ENCODE measurements around the gene SNX5. TPM values are rescaled to one million over a fixed set of nuclear protein-coding genes. Genes with fewer than 3 reads are reported as not detected.

Gene SNX5
- total and polyA plus RNA-seq, 7 donors: 59.8 to 113 (median 81.3) TPM

DNA sequence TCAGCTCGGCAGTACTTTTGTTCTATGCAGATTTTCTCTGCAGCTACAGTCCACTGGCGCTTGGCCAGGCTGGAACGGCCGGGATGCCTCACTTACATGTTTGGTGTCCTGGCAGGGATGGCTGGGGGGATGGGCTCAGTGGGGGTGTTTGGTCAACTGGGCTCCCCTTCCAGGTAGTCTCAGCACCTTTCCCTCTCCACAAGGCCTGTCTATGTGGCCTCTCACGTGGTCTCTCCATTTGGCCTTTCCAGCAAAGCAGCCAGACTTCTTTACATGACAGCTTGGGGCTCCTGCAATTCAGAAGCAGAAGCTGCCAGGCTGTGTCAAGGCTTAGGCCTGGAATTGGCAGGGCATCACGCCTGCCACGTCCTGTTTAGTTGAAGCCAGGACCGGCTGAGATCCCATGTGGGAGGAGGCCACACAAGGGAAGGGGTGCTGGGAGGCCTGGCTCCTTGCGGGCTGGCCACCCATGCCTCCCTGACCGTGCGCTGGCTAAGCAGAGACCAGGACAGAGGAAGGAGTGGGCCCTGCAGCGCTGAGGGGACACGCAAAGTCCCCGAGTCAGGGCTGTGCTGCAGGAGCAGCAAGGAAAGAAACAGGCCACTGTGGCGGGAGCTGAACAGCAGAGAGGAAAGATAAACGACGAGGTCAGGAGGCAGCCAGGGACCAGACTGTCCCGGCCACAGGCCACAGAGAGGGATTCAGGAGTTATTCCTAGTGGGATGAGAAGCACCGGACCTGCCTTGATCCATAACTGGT, 39.1 kb upstream of the SNX5 start:
- ATAC-seq (no peak), DNase-seq (peak in 1 of 2 donors; percentile 32)
- Histone ChIP-seq H3K4me1 (peaks cover 10% of the 10 kb centered on the region), H3K27me3 (ENCODE audit: insufficient read depth in 3 of 3, low read length in 2 of 3) (no peaks in the 10 kb centered on the region), H3K9me3 (no peaks in the 10 kb centered on the region), H3K36me3 (ENCODE audit: insufficient read depth in 1 of 2, low read depth in 1 of 2) (no peaks in the 10 kb centered on the region), H3K27ac (no peak overlapping the region), H3K4me3 (no peak overlapping the region)
- 52 to 58% (median 53%) methylated on average over 19 of the region's 19 CpGs for WGBS, 3 donors
- TF ChIP-seq, protein P1, sequence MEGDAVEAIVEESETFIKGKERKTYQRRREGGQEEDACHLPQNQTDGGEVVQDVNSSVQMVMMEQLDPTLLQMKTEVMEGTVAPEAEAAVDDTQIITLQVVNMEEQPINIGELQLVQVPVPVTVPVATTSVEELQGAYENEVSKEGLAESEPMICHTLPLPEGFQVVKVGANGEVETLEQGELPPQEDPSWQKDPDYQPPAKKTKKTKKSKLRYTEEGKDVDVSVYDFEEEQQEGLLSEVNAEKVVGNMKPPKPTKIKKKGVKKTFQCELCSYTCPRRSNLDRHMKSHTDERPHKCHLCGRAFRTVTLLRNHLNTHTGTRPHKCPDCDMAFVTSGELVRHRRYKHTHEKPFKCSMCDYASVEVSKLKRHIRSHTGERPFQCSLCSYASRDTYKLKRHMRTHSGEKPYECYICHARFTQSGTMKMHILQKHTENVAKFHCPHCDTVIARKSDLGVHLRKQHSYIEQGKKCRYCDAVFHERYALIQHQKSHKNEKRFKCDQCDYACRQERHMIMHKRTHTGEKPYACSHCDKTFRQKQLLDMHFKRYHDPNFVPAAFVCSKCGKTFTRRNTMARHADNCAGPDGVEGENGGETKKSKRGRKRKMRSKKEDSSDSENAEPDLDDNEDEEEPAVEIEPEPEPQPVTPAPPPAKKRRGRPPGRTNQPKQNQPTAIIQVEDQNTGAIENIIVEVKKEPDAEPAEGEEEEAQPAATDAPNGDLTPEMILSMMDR (IDR thresholded peaks at IDR 0.05): no peak
- intact Hi-C loops (cut with DNase I): no loop called here

DNA sequence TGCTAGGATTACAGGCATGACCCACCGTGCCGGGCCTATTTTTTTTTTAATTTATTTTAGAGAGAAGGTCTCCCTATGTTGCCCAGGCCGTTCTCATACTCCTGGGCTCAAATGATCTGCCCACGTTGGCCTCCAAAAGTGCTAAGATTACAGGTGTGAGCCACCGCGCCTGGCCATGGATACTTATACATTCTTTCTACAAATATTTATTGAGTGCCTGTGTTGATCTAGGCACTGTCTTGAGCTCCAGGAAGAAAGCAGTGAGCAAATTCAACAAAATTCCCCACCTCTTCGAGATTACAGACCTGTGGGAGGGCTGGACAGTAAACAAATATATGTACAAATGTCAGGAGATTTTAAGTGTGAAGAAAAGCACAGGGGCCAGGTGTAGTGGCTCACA, 38.1 kb upstream of the SNX5 start:
- Histone ChIP-seq H3K27ac (no peak overlapping the region), H3K36me3 (ENCODE audit: insufficient read depth in 1 of 2, low read depth in 1 of 2) (no peaks in the 10 kb centered on the region), H3K4me1 (peaks cover 12% of the 10 kb centered on the region), H3K27me3 (ENCODE audit: insufficient read depth in 3 of 3, low read length in 2 of 3) (no peaks in the 10 kb centered on the region), H3K4me3 (no peak overlapping the region), H3K9me3 (no peaks in the 10 kb centered on the region)
- intact Hi-C loops (cut with DNase I): no loop called here
- TF ChIP-seq, protein P1 (IDR thresholded peaks at IDR 0.05): no peak
- ATAC-seq: no peak
- no peak for DNase-seq
- 93 to 98% (median 93%) methylated on average over 7 of the region's 7 CpGs for WGBS, 3 donors

DNA sequence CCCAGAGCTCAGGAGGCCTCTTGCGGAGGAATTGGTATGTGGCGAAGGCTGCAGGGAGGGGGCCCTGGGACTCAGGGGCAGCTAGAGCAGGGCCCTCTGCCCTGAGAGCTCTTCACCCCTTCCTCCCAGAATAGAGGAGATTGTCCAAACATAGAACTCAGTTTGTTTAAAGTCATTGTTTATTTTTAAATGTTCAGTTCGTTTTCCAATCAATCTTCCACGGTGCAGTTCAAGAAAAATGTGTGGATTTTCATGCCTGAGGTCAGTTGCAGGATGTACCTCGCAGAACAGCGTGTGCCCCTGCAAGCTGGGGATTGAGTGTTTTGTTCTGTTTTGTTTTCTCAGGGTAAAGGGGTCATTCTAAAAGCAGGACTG, 37.4 kb upstream of the SNX5 start:
- H3K4me3 ChIP-seq: no peak overlapping the region
- ATAC-seq (no peak), DNase-seq (no peak)
- intact Hi-C loops (cut with DNase I): no loop called here
- H3K4me1 ChIP-seq: peaks cover 12% of the 10 kb centered on the region
- H3K27me3 ChIP-seq (ENCODE audit: insufficient read depth in 3 of 3, low read length in 2 of 3): no peaks in the 10 kb centered on the region
- H3K27ac ChIP-seq: no peak overlapping the region
- no peaks in the 10 kb centered on the region for H3K9me3 ChIP-seq
- TF ChIP-seq, protein P1 (IDR thresholded peaks at IDR 0.05): no peak
- WGBS, 3 donors: 63 to 82% (median 72%) methylated on average over 6 of the region's 6 CpGs
- no peaks in the 10 kb centered on the region for H3K36me3 ChIP-seq (ENCODE audit: insufficient read depth in 1 of 2, low read depth in 1 of 2)

DNA sequence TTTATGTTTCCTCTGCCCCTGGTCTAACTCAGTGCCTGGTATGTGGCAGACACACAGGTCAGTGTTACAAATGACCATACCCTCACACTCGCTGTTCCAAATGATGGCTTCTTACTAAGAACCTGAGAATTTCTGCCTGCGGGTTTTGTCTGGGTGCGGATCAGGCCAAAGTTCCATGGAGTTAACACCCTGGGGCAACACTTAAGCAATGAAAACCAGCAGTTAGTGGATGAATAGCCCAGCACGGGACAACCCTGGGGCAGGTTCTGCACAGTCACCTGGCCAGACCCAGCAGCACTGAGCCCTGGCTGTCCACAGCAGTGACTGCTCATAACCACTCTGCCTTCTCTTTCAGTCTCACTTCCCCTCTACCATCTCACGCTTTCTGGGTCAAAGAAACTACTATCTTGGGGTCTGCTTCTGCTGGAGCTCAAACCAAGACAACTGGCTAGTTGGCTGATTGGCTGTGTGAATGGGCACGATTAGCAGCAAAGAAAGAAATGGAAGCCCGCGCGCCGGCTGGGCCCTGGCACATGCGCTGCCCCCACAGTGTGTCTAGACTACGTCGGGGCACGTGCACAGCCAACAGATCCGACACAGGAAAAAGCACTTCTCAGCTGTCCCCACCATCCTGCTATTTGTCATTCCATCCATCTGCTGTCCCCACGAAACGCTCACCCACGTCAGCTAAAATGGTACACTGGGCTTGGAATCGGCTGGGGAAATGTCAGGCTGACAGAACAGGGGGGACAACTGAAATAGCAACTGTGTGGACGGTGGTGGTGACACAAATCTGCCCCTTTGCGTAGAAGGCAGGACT, 36.8 kb upstream of the SNX5 start:
- intact Hi-C loops (cut with DNase I): no loop called here
- peak; percentile 32 to 74 (median 40) for ATAC-seq
- H3K27ac ChIP-seq: peak overlapping the region; percentile 31

More for the DNA sequence above, 36.8 kb upstream of the SNX5 start:
- TF ChIP-seq, protein P1 (IDR thresholded peaks at IDR 0.05): no peak
- DNase-seq: no peak
- Histone ChIP-seq H3K4me1 (peaks cover 12% of the 10 kb centered on the region), H3K36me3 (ENCODE audit: insufficient read depth in 1 of 2, low read depth in 1 of 2) (no peaks in the 10 kb centered on the region), H3K4me3 (no peak overlapping the region), H3K9me3 (no peaks in the 10 kb centered on the region), H3K27me3 (ENCODE audit: insufficient read depth in 3 of 3, low read length in 2 of 3) (no peaks in the 10 kb centered on the region)
- WGBS, 3 donors: 48 to 69% (median 51%) methylated on average over 21 of the region's 21 CpGs

All from psoas muscle (tissue), 8 donors.